Measurements from ENCODE around the gene ATP8B2. TPM values are rescaled to one million over a fixed set of nuclear protein-coding genes. Genes with fewer than 3 reads are reported as not detected.
"Not testable (repeated sequence)": the region's sequence is repeated elsewhere in the genome, so short reads cannot be mapped to it uniquely, and the experiment has no call there.

ATP8B2 gene
- total RNA-seq, 1 experiment from 2014 or later, result 73.2 TPM

GRCh38 chr1:154312229-154313065 is 12.9 kb upstream of the ATP8B2 start:
- not testable (repeated sequence) for H3K27me3 ChIP-seq (ENCODE audit: control insufficient read depth, insufficient read depth, low read length); H3K4me3 ChIP-seq (ENCODE audit: insufficient read depth, low read depth, low read length); DNase-seq; H3K36me3 ChIP-seq (replicated peaks; ENCODE audit: control insufficient read depth, insufficient read depth, low read length)

DNA sequence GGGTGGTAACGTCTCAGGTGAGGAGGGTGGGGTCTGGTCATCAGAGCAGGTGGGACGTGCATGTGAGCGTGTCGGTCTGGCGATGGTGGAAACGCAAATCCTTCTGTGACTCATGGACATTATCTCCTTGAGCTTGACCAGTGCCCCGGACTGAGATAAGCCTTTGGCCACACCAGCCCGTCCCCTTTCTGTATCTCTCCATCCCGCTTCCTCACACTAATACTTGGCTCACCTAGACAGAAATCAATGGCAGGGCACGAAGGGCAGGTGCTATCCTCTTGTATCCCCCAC is 12.3 kb upstream of the ATP8B2 start:
- DNase-seq, result no peak
- Histone ChIP-seq H3K4me3 (ENCODE audit: insufficient read depth, low read depth, low read length) (no peak overlapping the region), H3K36me3 (replicated peaks; ENCODE audit: control insufficient read depth, insufficient read depth, low read length) (no peaks in the 10 kb centered on the region), H3K27me3 (ENCODE audit: control insufficient read depth, insufficient read depth, low read length) (no peaks in the 10 kb centered on the region)

DNA sequence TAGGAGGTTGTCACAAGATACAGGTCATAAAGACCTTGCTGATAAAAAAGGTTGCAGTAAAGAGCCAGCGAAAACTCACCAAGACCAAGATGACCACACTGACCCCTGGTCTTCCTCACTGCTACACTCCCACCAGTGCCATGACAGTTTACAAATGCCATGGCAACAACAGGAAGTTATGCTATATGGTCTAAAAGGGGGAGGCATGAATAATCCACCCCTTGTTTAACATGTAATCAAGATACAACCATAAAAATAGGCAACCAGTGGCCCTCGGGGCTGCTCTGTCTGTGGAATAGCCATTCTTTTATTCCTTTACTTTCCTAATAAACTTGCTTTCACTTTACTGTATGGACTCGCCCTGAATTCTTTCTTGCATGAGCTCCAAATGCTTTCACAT is 11.1 kb upstream of the ATP8B2 start:
- H3K27me3 ChIP-seq (ENCODE audit: control insufficient read depth, insufficient read depth, low read length); DNase-seq; H3K36me3 ChIP-seq (replicated peaks; ENCODE audit: control insufficient read depth, insufficient read depth, low read length); H3K4me3 ChIP-seq (ENCODE audit: insufficient read depth, low read depth, low read length): not testable (repeated sequence)

DNA sequence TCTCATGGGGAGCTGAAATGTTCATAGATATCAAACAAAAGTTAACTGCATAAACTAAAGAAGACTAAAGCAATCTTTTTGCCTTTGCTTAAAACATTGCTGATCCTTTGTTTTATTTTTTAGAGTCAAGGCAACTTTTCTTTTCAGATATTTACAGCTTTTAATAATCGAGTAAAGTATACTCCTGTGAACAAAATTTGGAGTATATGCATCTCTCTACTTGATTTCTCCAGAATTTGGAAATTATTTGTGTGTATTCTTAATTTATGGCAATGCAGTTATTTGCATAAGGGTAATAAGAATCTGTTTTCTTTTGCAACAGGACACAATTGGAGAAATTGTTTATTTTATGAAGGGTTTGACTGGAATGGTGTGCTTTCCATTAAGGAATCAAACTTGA is 8.6 kb upstream of the ATP8B2 start:
- Histone ChIP-seq H3K4me3 (ENCODE audit: insufficient read depth, low read depth, low read length) (no peak overlapping the region), H3K36me3 (replicated peaks; ENCODE audit: control insufficient read depth, insufficient read depth, low read length) (no peaks in the 10 kb centered on the region), H3K27me3 (ENCODE audit: control insufficient read depth, insufficient read depth, low read length) (no peaks in the 10 kb centered on the region)
- no peak for DNase-seq

DNA sequence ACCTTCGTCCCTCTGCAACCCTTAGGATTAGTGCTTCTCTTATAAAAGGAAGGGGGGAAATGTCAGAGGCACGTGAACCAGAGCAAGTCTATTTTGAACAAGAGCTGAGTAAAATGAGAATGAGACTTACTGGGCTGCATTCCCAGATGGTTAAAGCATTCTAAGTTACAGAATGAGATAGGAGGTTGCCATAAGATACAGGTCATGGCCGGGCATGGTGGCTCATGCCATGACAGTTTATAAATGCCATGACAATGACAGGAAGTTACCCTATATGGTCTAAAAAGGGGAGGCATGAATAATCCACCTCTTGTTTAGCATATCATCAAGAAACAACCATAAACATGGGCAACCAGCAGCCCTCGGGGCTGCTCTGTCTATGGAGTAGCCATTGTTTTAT is 6.9 kb upstream of the ATP8B2 start:
- DNase-seq, result no peak

DNA sequence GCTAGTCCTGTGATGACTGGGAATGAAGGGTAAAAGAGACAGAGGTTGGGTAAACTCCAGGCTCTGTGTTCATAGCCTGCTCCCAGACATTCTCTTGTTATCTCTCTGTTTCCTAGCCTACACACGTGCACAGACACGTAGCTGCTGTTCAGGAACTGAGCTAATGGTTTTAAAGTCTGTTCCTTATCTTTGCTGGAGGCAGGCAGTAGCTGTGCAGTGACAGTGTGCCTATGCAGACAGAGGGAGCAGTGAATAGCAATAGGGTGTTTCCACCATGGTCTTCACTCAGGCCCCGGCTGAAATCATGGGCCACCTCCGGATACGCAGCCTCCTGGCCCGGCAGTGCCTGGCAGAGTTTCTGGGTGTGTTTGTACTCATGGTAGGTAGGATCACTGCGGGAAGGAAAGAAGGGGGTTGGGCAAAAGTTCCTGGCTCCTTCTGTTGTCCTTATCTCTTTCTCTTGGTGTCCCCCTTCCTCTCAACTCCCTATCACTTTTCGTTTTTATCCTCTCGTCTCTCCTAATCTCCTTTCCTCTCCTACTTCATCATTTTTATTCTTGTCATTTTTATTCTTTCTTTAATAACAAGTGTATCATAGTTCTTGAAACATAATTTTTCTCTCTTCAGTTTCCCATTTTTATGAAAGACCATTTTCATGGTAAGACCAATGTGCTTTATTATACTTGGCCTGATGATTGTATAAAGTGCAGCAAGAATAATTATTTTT is 4.3 kb upstream of the ATP8B2 start, which contains the start of gene AQP10:
AQP10 (plus strand) TSS at position 212 of the 727 bp plus-strand sequence; CDS start at position 275, 63 bp downstream.
- no peak for DNase-seq
- no peak within 1 kb of the TSS for H3K4me3 ChIP-seq (ENCODE audit: insufficient read depth, low read depth, low read length)
- H3K36me3 ChIP-seq (replicated peaks; ENCODE audit: control insufficient read depth, insufficient read depth, low read length), result no peaks in the 10 kb centered on the region
- H3K27me3 ChIP-seq (ENCODE audit: control insufficient read depth, insufficient read depth, low read length), result peaks cover 4% of the 10 kb centered on the region

More for the DNA sequence above, 6.9 kb upstream of the ATP8B2 start:
- Histone ChIP-seq H3K27me3 (ENCODE audit: control insufficient read depth, insufficient read depth, low read length) (peaks cover 2% of the 10 kb centered on the region; the same call in 1 of the 2 replicates), H3K4me3 (ENCODE audit: insufficient read depth, low read depth, low read length) (no peak overlapping the region), H3K36me3 (replicated peaks; ENCODE audit: control insufficient read depth, insufficient read depth, low read length) (no peaks in the 10 kb centered on the region)

GRCh38 chr1:154321609-154321934 is 3.8 kb upstream of the ATP8B2 start:
- not testable (repeated sequence) for DNase-seq; H3K27me3 ChIP-seq (ENCODE audit: control insufficient read depth, insufficient read depth, low read length); H3K4me3 ChIP-seq (ENCODE audit: insufficient read depth, low read depth, low read length); H3K36me3 ChIP-seq (replicated peaks; ENCODE audit: control insufficient read depth, insufficient read depth, low read length)

- H3K4me3 ChIP-seq (ENCODE audit: insufficient read depth, low read depth, low read length), result no peak overlapping the region
- H3K36me3 ChIP-seq (replicated peaks; ENCODE audit: control insufficient read depth, insufficient read depth, low read length), result no peaks in the 10 kb centered on the region
- H3K27me3 ChIP-seq (ENCODE audit: control insufficient read depth, insufficient read depth, low read length), result peaks cover 9% of the 10 kb centered on the region
- no peak for DNase-seq
Measured at GRCh38 chr1:154323493-154323892, 1.8 kb upstream of the ATP8B2 start.

- peak overlapping the region; percentile 91; the same call in 1 of the 2 replicates for H3K4me3 ChIP-seq (ENCODE audit: insufficient read depth, low read depth, low read length)
- H3K27me3 ChIP-seq (ENCODE audit: control insufficient read depth, insufficient read depth, low read length), result peaks cover 9% of the 10 kb centered on the region
- DNase-seq, result no peak
- no peaks in the 10 kb centered on the region for H3K36me3 ChIP-seq (replicated peaks; ENCODE audit: control insufficient read depth, insufficient read depth, low read length)
Measured at GRCh38 chr1:154324241-154324640, 1.1 kb upstream of the ATP8B2 start.

DNA sequence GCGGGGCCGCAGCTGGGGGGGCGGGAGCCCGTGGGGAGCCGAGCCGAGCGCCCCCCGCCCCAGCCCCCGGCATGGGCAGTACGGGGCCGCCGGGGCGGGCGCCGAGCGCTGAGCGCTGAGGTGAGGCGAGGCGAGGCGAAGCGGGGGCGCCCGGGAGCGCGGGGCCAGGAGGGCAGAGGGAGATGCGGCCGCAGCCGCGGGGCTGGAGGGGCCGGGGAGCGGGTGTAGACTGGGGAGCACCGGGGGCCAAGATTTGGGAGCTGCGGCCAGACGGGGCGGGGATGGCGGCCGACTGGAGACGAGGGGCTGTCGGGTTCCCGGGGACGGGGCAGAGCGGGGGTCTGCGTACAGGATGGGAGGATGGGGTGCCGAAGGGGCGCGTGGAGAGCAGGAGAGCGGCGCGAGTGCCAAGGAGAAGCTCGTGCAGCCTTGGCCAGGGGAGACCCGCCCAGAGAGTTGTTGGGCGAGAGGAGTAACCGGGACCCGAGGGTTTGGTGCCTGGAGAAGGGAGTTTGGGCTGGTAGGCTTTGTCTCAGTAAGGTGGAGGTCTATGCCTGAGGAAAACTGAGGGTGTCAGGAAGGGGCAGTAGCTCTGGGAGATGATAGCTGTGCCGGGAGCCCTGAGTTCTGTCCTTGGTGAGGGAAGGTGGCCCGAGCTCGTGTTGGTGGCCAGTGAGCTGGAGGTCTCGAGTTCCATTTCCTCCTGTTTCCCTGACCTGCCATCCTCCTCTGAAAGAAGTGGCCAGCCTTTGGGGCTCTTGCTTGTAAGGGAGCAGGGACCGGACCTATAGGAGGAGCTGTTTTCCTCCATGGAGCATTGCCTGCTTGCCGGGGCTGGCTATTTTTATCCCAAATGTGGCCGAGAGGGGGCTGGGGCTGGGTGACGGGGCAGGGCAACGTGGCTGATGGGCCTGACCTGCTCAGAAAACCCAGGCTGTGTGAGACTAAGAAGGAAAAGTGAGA is 539 bp downstream of the ATP8B2 start:
- peak overlapping the region; percentile 91 for H3K4me3 ChIP-seq (ENCODE audit: insufficient read depth, low read depth, low read length)
- peak; percentile 90 for DNase-seq
- H3K36me3 ChIP-seq (replicated peaks; ENCODE audit: control insufficient read depth, insufficient read depth, low read length), result no peaks in the 10 kb centered on the region; the same call in none of the 2 replicates
- H3K27me3 ChIP-seq (ENCODE audit: control insufficient read depth, insufficient read depth, low read length), result peaks cover 9% of the 10 kb centered on the region

DNA sequence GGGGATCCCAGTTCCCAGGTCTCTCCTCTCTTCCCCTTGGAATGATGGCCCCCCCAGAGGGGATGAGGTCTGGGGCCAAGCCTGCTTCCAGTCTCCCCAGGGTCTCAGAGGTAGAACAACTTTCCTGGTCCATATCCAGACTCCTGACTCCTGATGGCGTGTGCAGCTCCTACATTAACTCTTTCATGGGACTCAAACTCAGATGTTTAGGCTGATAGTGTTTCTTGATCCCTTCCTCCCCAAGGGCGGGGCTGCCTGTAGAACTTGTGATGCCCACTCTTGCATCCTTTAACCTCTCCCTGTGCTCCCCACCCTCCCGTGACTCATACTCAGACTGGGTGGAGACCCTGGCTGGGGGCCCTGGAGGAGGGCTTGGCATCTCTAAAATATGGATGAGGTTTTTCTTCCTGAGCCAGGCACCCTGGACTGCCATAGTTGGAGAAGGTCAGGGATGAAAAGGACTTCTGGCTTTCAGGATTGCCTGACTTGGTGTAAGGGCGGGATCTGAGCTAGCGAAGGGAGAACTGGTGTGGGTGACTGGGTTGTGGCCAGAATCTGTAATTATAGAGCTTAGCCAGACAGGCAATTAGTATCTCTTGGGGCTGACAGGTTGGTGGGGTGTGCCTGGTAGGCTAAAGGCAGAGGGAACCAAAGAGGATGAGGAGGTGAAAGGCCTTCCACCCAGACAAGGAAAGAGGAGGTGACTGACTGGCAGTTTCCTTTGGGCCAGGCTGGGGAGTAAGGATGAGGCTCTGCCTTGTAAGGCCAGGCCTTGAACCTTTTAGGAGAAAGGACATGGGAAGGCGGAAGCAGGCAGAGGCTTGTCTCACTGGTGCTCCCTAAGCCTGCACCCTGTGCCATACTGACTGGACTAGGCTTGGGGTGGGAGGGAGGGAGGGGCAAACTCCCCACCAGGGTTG is 1.5 kb downstream of the ATP8B2 start:
- peak overlapping the region; percentile 17; the same call in 1 of the 2 replicates for H3K4me3 ChIP-seq (ENCODE audit: insufficient read depth, low read depth, low read length)
- peaks cover 7% of the 10 kb centered on the region for H3K36me3 ChIP-seq (replicated peaks; ENCODE audit: control insufficient read depth, insufficient read depth, low read length)
- DNase-seq, result no peak
- peaks cover 9% of the 10 kb centered on the region for H3K27me3 ChIP-seq (ENCODE audit: control insufficient read depth, insufficient read depth, low read length)

DNA sequence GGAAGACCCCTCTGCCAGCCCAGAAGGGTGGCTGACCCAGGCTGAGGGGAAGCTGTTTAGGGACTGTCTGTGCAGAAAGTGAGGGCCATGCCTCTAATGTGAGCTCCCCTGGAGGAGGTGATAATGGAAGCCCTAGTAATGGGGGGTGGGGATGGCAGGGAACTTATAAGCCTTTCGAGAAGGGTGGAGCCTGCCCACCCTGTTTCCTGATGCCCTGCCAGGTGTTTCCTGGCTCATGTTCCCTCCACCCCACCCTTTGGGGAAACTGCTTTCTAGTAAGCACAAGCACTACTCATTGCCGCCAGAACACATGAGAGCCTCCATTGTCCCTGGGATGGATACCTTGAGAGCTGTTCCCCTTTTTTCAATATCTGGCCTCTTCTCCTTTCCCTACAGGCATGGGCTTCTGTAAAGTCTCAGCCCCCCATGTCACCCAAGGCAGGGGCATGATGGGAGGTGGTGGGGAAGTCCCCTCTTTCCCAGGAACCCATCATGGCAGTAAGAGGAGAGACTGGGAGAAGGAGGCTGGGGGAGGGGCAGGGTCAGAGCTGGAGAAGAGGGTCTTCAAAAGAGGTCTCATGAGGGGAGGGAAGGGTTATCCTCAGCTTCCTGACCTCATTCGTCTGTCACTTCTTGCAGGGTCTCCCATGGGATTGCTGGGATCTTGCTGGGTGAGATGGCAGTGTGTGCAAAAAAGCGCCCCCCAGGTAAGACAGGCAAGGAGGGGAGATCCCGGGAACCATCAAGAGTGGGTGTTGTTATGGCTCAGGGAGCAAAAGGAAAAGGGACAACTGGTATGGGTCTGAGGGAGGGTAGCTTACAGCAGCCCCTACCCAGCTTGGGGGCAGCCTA is 2.4 kb downstream of the ATP8B2 start:
- peak; percentile 41 for DNase-seq
- Histone ChIP-seq H3K27me3 (ENCODE audit: control insufficient read depth, insufficient read depth, low read length) (peaks cover 8% of the 10 kb centered on the region), H3K4me3 (ENCODE audit: insufficient read depth, low read depth, low read length) (peak overlapping the region; percentile 46), H3K36me3 (replicated peaks; ENCODE audit: control insufficient read depth, insufficient read depth, low read length) (peaks cover 13% of the 10 kb centered on the region)
